Central memory CD4-positive, alpha-beta T cell (primary cell): ENCODE data around the gene CDK11A.
A peak's percentile ranks its signal among the peaks of the same experiment; 100 is the strongest.
"Not testable (repeated sequence)": the region's sequence is repeated elsewhere in the genome, so short reads cannot be mapped to it uniquely, and the experiment has no call there.

Experiments used
- DNase-seq: peaks from one replicate; pipeline ENCODE4 v3.0.0; 2022

Gene CDK11A

GRCh38 chr1:1662392-1662791, 61.8 kb downstream of the CDK11A start:
- DNase-seq, result not testable (repeated sequence)

DNA sequence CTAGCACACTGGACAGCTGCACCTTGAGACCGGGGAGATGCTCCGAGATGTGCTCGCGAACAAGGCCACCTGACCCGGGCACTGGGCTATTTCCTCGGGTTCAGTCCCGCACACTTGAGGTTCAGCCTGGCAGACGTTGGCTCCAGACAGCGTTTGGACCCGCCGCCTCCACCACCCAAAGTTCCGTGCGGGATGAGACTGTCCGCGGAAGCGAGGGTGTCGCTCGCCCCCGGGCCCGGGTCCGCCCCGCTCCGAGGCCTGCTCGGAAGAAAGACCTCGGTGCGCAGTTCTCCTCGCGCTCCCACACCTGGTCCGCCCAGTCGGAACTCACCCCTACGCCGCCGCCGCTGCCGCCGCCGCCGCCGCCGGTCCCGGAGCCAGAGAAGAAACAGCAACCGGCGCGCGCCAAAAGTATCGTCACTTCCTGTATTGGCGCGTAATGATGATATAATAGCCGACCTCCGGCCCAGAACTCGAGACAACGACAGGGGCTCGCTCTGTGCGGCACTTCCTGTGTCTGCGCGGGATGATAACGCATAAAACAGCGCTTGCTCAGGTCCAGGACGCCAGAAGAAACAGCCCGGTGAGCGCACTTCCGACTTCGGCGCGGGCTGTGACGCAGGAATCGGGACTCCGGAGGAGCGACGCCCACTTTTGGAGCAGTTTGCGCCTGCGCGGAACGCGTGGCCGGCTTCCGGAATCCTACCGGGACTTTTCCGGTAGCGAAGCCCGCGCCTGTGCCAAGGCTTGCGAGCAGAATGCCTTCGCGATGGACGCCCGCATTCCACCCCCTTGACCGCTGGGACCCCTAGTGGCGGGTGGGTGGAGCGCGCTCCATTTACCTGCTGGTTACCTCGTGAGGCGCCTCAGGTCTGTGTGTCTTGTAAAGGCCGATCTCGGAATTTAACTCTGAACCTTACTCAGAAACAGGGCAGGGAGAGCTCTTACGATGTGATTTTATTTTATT, 65.3 kb downstream of the CDK11A start, which contains the start of gene CDK11B:
Gene CDK11B (minus strand): TSS at position 422 of the 967 bp plus-strand sequence. CDS start 1,519 bp downstream, outside the sequence.
- peak; percentile 98 for DNase-seq
